Eye (tissue), 1 donor: Measurements from ENCODE around the gene HNRNPD.
"Not testable (repeated sequence)": the region's sequence is repeated elsewhere in the genome, so short reads cannot be mapped to it uniquely, and the experiment has no call there.

Source experiments
- DNase-seq: peaks from one replicate; pipeline ENCODE4 v3.0.0-alpha.2; 2015

HNRNPD gene

DNA sequence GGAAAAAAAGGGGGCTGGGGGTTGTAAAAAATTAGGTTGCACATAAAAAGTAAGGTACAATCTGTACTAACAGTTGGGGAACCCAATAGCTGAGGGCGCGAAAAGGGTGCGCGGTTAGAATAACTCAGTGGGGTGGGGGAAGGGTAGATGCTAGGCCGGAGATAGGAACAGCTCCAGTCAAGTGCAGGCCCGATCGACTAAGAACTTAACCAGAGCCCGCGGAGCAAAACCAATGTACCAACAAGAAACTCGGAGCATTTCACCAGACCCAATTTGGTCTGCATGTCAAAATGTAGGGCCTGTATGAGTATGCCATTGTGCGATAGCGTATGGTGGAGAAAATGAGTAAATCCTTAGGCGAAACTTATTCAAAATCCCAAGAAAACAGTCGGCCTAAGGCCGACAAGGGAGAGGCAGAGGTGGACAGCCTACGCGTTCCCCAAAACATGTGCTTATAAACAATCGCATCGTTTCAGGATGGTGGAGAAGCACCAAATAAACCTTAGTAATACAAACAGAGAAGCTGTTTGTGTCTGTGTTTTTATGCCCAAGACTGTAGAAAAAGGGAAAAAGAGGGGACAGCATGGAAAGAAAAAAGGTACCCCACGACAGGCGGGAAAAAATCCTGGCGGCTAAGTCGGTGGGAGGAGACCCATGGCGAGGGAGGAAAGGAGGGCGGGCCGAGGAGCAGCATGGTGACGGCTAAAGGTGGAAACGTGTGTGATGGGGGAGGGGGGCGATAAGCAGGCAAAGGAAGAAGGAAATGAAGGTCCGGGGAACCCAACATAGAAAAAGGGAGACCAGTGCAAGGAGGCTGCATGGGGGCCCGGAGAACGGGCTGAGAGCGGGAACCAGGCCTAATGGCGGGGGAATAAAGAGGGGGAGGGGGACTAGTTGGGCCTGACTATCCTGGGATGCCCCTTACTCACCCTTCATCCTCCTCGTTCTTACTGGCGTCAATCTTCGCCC lies 990 bp downstream of the HNRNPD start:
- peak; percentile 91 for DNase-seq

DNA sequence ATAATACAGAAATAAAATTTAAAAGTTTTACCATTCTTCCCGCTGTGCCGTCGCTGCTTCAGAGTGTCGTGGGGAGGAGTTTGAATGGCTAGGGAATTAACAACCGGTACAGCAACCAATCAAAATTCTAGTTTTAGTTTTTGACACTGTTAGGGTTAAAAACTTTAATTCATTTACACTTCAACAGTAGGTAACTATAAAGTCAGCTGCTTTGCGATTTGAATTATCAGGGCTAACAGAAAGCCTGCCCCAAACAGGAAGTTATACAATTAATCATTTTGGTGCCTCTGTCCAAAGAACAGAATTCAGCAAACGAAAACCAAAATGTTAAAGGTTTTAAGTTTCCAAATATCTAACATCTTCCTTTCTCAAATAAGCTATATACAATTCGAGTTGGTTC lies 2.3 kb downstream of the HNRNPD start:
- no peak for DNase-seq

DNA sequence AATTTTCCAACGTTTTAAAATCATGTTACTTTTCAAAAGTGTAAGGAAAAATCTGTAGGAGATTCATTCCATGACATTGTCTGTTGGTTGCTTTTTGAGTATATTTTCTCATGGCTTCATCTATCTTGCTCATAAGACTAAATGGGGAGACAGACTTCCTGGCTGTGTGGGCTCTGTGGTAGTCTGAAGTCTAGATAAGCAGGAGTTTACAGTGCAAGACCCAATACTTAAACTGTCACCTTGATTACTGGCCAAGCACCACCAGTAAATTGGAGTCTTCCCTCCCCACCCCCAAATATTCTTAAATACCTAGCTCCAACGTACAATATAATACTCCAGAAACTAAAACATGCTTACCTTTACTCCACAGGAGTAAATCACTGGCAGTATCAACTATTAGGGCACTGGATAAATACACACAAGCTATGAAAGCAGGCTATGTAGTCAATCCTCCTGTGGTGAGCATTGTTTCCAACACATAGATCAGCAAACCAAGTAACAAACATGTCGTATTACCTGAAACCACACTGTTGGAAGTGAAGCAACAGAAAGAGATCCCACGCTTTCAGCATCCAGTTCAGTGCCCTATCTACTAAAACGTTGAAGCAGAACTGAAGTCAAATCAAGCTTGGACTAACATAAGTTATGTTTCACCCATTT lies 6.2 kb downstream of the HNRNPD start:
- no peak for DNase-seq

DNA sequence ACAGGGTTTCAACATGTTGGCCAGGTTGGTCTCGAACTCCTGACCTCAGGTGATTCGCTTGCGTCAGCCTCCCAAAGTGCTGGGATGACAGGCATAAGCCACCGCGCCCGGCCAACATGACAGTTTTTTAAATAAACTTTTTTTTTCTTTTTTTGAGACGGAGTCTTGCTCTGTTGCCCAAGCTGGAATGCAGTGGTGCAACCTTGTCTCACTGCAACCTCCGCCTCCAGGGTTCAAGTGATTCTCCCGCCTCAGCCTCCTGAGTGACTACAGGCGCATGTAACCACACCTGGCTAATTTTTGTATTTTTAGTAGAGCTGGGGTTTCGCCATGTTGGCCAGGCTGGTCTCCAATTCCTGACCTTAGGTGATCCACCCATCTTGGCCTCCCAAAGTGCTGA lies 7.4 kb downstream of the HNRNPD start:
- not testable (repeated sequence) for DNase-seq

DNA sequence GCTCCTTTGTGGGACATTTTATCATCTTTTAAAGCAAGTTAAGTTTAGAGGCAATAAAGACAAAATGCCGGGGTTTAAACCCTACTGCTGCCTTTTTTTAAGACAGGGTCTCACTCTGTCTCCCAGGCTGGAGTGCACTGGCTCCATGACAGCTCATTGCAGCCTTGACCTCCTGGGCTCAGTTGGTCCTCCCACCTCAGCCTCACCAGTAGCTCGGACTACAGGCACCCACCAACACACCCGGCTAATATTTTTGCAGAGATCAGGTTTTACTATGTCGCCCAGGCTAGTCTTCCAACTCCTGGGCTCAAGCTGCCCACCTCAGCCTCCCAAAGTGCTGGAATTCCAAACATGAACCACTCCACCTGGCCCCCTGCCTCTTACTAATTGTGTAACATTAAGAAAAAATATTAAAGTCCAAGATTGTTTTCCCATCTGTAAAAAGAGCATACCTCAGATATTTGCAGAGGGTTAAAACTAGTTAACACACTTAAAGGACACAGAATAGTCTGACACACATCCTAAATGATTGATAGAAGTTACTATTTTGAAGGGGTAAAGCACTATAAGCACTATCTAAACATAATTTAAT lies 9.8 kb downstream of the HNRNPD start:
- no peak for DNase-seq

DNA sequence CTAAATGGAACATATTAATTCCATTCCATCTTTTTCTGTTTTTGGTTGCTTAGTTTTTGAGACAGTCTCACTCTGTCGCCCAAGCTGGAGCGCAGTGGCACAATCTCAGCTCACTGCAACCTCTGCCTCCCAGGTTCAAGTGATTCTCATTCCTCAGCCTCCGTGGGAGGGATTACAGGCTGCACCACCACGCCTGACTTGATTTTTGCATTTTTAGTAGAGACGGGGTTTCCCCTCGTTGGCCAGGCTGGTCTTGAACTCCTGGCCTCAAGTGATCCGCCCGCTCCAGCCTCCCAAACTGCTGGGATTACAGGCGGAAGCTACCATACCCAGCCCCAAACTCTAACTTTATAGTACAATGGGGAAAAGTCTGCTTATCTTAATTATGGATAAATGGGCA lies 11.2 kb downstream of the HNRNPD start:
- DNase-seq = no peak

DNA sequence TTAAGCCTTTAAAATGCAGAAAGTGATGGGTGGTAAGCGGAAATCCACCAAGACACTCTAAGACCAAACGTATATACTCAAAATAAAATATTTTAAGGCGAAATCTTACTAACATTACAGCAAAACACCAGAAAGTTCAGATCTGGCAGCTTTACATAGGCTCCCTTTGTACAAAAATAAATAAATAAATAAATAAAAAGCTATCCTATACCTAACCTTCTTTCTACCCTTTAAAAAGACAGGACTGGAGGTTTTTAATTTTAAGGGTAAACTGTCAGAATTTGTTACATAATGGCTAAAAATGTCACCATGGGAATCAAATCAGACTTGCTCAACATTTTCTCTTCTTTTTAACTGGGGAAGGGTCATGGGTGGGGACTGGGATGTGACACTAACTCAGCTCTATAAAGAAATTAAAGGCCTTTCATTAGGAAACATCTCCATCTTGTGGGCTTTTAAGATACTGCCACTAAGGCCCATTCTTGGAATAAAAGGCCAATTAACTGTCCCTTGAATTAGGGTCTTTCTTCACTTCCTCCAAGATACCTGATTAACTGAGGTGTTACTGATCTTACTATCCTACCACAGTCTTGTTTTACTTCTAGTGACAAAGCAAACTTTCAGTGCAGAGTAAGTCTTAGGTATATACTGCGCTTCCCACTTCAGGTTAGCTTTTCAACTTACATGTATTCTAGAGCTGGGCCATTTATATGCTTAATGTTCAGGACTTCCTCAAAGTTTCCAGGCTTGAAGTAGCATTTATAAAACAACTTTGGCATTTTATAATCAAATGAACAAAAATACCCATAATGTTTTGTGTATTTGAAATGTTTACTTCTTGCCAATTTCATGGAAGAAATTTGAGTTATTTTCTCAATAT lies 13.3 kb downstream of the HNRNPD start:
- peak; percentile 74 for DNase-seq

DNA sequence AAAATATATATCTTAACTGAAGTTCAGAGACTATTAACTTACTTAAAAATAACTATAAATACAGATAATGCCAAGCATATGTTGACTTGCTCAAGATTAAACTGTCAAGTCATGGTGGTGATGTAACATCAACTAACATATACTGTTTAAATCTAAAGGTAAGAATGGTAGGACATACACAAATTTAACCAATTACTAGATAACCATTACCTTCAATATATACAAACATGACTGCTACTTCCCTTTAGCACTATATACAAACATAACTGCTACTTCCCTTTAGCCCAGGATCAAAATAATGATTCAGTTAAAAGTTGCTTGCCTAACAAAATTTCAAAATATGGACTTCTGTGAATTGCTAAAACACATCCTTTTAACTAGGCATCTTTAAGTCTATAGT lies 14.9 kb downstream of the HNRNPD start:
- no peak for DNase-seq

DNA sequence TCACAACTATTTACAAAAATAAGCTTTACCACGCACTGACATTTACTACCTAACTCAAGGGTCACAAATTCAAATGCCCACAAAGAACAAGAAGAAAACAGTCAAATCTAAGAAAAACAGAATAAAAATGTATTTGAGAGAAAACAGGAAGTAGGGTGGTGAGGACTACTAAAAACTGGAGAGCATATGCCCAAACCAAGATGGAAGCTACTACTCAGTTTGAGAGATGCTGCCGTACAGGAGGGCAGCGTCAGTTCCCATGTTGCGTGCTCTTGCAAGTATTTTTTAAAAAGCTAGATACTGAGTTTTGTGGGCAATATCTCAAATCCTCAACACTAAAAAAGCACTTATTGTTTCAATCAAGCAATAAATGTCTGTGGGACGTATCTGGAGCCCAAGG lies 16.2 kb downstream of the HNRNPD start:
- no peak for DNase-seq

DNA sequence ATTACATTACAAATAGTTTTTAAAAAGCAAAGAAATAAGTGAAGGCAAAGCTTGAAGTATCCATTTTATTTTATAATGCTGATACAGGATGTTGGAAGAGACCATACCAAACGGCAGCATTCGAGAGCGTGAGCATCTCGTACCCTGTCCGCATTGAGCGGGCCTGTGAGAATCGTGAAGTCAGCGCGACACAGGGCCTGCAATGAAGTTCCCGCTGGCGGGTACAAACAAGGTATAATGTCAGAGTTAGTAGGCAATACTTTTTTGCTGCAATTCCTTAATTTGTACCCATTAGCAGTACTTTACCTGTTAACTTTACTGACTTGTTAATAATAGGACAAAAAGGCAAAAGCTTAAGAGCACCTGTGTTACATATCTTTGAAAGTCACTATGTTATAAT lies 19.0 kb downstream of the HNRNPD start:
- DNase-seq = no peak

DNA sequence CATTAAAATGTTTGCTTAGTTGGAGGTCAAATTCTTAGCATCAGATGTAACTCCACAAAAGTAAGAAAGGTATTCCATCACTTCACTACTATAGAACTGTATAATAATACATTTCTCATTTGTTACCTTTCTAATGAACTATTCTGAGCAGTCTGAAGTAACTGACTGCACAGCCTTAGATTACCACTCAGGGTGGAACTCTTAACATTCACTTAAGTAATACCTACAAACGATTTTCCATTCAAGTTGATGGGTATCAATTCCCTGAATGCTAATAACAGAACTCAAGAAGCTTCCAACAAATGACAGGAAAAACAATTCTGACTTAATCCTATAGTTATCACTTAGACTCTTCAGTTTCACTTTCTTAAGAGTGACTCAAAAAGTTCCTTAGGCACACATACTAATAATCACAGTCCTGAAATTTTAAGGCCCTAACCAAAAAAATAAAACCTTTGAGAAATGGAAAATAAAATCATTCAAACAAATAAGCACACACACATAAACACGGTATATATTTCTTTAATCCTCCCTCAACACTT lies 20.9 kb downstream of the HNRNPD start:
- no peak for DNase-seq

DNA sequence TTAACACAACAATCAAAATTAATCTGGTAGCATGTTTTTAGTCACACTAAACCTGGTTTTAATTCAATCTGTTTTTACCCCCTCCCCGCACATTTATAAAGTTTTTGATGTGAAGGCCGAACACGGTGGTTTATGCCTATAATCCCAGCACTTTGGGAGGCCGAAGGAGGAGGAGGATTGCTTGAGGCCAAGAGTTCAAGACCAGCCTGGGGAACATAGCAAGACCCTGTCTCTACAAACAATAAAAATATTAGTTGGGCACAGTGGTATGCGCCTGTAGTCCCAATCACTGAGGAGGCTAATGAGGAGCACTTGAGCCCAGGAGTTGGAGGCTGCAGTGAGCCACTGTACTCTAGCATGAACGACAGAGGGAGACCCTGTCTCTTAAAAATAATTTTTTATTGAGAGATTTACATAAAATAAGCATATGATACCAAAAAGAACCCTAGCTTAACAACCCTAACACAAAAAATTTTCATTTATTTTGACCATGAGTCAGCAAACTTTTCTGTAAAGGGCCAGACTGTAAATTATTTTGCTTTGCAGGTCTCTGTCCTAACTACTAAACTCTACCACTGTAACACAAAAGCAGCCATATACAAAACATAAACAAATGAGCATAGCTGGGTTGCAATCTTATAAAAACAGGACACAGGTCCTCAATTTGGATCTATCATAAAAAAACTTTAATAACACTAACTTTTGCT lies 21.5 kb downstream of the HNRNPD start:
- no peak for DNase-seq

DNA sequence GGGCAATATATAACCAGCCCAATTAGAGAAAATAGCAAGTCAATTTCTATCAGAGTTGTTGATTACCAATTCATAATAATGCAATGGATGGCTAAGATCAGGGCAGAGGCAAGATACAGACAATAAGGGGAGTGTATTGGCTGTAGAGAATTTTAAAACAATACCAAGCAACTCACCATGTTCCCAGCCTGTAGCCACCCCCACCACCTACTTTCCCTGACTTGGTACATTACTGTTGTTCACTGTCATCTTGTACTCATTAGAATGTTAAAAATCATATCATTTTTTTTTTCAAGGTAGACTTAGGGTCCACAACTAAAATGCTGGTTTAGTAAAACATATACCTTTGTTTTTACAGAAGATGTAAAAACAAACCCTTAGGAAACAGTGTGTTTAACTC lies 27.7 kb downstream of the HNRNPD start:
- DNase-seq = no peak

DNA sequence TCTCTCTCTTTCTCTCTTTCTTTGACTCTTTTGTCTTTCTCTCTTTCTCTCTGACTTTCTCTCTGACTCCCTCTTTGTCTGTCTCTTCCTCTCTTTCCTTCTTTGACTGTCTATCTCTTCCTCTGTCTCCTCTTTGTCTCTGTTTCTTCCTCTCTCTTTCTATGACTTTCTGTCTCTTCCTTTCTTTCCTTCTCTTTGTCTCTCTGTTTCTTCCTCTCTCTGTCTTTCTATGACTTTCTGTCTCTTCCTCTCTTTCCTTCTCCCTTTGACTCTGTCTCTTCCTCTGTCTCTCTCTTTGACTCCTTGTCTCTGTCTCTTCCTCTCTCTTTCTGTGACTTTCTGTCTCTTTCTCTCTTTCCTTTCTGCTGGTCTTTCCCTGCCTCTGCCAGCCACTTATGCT lies 38.7 kb downstream of the HNRNPD start:
- no peak for DNase-seq

DNA sequence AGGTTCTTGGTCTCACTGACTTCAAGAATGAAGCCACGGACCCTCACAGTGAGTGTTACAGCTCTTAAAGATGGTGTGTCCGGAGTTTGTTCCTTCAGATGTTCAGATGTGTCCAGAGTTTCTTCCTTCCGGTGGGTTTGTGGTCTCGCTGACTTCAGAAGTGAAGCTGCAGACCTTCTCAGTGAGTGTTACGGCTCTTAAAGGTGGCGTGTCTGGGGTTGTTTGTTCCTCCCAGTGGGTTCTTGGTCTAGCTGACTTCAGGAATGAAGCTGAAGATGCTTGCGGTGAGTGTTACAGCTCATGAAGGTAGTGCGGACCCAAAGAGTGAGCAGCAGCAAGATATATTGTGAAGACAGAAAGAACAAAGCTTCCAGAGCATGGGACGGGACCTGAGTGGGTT lies 40.1 kb downstream of the HNRNPD start:
- DNase-seq = not testable (repeated sequence)

DNA sequence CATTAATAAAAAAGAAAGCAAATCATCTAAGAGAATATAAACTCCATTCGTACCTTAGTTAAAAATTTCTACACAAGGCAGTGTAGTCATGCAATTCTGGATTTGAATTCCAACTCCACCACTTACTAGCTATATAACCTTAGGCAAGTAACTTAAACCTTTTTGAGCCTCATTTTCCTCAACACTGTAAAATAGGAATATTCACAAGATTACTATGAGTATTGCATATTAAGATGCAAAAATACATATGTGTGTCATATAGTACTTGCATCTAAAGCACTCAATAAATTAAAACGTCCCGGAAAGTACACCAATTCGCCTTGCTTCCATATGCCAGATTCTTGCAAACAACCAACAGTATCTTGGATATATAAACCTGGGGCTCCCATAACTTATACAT lies 42.0 kb downstream of the HNRNPD start:
- DNase-seq = no peak

DNA sequence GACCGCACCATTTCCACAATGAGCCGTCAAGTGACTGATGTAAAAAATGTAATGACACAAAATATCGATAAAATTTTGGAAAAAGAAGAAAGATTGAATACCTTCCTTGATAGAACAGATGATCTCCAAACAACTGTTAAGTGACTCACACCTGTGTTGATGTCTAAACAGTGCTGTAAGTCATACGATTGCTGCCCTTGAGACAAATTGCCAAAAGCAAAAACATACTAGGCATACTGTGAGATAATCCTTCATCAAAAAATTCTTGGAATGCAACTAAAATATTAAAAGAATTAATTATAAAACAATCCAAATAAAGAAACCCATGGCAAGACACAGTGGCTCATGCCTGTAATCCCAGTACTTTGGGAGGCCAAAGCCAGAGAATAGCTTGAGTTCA lies 53.4 kb downstream of the HNRNPD start:
- DNase-seq = no peak

DNA sequence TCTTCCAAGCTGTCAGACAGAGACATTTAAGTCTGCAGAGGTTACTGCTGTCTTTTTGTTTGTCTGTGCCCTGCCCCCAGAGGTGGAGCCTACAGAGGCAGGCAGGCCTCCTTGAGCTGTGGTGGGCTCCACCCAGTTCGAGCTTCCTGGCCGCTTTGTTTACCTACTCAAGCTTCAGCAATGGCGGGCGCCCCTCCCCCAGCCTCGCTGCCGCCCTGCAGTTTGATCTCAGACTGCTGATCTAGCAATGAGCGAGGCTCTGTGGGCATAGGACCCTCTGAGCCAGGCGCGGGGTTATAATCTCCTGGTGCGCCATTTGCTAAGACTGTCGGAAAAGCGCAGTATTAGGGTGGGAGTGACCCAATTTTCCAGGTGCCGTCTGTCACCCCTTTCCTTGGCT lies 70.7 kb downstream of the HNRNPD start:
- not testable (repeated sequence) for DNase-seq
